Measurements from ENCODE around the gene CDK14.

- TF ChIP-seq POLR2AphosphoS5 (IDR thresholded peaks at IDR 0.05; ENCODE audit: borderline replicate concordance, low read depth, low read length) (no peak), EZH2 (IDR thresholded peaks at IDR 0.05) (no peak), FOXP2 (optimal IDR thresholded peaks at IDR 0.05; ENCODE audit: control extremely low read depth, extremely low read length, insufficient read depth) (no peak)
Measured at GRCh38 chr7:91201442-91202113, 605.5 kb downstream of the CDK14 start.

All from SK-N-MC (cell line).